IMR-90 (cell line): Measurements from ENCODE around the gene CCDC7.

Experiments used
- BHLHE40 ChIP-seq: fragments of 150-350 bp; IDR thresholded peaks from 2 replicates; pipeline ENCODE4 v1.6.1; 2016; ENCODE audit warnings: mild to moderate bottlenecking, low read depth, low read length
- CHD1 ChIP-seq: IDR thresholded peaks from 2 replicates; pipeline ENCODE4 v1.6.1; 2012; ENCODE audit warnings: low read depth, low read length, improper control_type of control experiment
- CTCF ChIP-seq: conservative IDR thresholded peaks from 2 replicates; pipeline ENCODE4 v1.5.1; 2012; ENCODE audit warnings: mild to moderate bottlenecking, low read depth, low read length, improper control_type of control experiment
- ELK1 ChIP-seq: fragments of 150-350 bp; IDR thresholded peaks from 2 replicates; pipeline ENCODE4 v1.6.1; 2016; ENCODE audit warnings: low read depth, mild to moderate bottlenecking, low read length, moderate library complexity, borderline replicate concordance
- MAZ ChIP-seq: IDR thresholded peaks from 2 replicates; pipeline ENCODE4 v1.6.1; 2012; ENCODE audit warnings: low read depth, mild to moderate bottlenecking, low read length, improper control_type of control experiment, moderate library complexity, borderline replicate concordance
- POLR2A ChIP-seq: IDR thresholded peaks from 2 replicates; pipeline ENCODE4 v1.6.1; 2012; ENCODE audit warnings: mild to moderate bottlenecking, low read depth, low read length
- RAD21 ChIP-seq: IDR thresholded peaks from 2 replicates; pipeline ENCODE4 v1.6.1; 2012; ENCODE audit warnings: low read length, improper control_type of control experiment
- RCOR1 ChIP-seq: IDR thresholded peaks from 2 replicates; pipeline ENCODE4 v1.6.1; 2012; ENCODE audit warnings: mild to moderate bottlenecking, low read length, improper control_type of control experiment; ENCODE audit not compliant: insufficient replicate concordance
- RFX5 ChIP-seq: IDR thresholded peaks from 2 replicates; pipeline ENCODE4 v1.8.0; 2012; ENCODE audit warnings: low read depth, mild to moderate bottlenecking, low read length, moderate library complexity
- SMC3 ChIP-seq: fragments of 150-350 bp; IDR thresholded peaks from 2 replicates; pipeline ENCODE4 v1.6.1; 2016; ENCODE audit warnings: low read depth, mild to moderate bottlenecking, antibody characterized with exemption, low read length, moderate library complexity

- TF ChIP-seq RFX5 (no peak), CTCF (no peak), MAZ (no peak), POLR2A (no peak), RAD21 (no peak), RCOR1 (no peak), BHLHE40 (no peak), ELK1 (no peak), SMC3 (no peak), CHD1 (no peak)
Measured at GRCh38 chr10:32415361-32415760, 30.6 kb upstream of the CCDC7 start.
